Stimulated activated naive CD8-positive, alpha-beta T cell treated with anti-CD3 and anti-CD28 coated beads, Interleukin-15, Interleukin-2, amounts not matched to agents 100 U/mL and 50 U/mL, for 24 hours (primary cell): ENCODE results near the gene COASY.
"Not testable (repeated sequence)": the region's sequence is repeated elsewhere in the genome, so short reads cannot be mapped to it uniquely, and the experiment has no call there.

Experiments
- ATAC-seq: fragments of 150-1000 bp; cut with Tn5 transposase; one replicate; pipeline ENCODE4 v1.10.0; 2021
- DNase-seq: peaks from one replicate; pipeline ENCODE4 v3.0.0; 2021

The COASY gene

DNA sequence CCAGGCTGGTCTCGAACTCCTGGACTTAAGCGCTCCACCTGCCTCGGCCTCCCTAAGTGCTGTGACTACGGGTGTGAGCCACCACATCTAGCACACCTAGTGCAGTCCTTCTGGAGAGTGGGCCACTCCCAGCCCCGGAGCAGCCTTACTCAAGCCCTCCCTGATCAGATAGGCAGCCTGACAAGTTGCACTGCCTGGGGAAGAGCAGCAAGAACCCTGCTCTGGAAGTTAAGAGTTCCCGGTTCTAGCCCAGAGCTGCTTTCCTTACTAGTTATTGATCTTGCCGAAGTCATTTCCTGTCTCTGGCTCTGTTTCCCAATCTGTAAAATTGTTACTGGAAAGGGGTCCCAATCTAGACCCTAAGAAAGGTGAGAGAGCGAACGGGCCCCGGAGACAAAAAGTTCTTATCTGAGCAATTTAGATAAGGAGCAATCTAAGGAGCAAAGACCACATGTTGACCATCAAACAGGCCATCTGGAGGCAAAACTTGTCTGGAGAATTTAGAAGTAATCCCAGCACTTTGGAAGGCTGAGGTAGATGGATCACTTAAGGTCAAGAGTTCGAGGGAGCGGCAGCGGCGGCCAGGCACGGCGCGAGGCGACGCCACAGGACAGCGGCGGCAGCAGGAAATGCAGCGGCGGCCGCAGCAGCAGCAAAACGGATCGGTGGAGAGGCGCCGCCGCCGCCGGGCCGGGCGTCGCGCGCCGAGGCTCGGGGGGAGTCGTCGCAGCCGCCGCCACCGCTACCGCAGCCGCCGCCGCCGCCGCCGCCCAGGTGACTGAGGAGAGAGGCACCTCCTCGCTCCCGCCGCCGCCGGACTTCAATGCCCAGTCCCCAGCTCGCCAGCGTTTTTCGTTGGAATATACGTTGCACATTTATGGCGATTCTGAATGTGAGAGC lies 30.2 kb upstream of the COASY start:
- ATAC-seq: no peak
- DNase-seq: peak; percentile 66

DNA sequence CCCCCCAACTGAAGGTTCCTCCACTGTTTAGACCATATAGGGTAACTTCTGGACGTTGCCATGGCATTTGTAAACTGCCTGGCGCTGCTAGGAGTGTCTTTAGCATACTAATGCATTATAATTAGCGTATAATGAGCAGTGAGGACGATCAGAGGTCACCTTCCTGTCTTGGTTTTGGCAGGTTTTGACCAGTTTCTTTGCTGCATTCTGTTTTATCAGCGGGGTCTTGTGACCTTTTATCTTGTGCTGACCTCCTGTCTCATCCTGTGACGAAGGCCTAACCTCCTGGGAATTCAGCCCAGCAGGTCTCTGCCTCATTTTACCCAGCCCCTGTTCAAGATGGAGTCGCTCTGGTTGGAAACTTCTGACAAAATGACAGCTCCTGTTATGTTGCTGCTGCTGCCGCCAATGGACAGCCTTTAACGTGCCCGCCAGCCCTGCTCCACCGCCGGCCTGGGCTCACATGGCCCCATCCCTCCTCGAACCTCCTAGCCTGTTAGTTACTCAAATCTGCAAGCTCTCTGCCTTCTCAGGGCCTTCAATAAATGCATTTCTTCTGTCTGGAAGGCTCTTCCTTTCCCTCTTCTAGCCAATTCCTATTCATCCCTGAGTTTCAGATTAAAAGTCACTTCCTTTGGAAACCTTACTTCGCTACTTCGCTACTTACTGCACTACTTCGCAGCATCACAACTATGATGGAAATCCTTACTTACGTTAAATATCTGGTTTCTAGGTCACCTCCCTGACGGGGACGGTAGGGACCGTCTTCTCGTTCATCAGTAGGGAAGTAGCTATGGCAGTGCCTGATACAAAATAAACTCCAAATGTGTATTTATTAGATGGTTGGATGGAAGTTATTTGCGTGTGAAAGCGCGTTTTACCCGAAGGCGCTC lies 26.5 kb upstream of the COASY start:
- ATAC-seq (peak; percentile 2), DNase-seq (no peak)

DNA sequence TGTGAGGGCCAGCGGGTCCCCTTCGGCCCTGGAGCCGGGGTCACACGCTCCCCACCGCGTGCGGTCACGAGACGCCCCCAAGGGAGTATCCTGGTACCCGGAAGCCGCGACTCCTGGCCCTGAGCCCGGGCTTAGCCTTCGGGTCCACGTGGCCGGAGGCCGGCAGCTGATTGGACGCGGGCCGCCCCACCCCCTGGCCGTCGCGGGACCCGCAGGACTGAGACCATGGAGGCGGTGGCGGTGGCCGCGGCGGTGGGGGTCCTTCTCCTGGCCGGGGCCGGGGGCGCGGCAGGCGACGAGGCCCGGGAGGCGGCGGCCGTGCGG lies 25.9 kb upstream of the COASY start, which contains the start of gene NAGLU:
TSS of gene NAGLU (plus strand) at position 194 of the 324 bp plus-strand sequence. CDS start at position 226, 32 bp downstream.
- DNase-seq (peak; percentile 94), ATAC-seq (peak; percentile 93)

DNA sequence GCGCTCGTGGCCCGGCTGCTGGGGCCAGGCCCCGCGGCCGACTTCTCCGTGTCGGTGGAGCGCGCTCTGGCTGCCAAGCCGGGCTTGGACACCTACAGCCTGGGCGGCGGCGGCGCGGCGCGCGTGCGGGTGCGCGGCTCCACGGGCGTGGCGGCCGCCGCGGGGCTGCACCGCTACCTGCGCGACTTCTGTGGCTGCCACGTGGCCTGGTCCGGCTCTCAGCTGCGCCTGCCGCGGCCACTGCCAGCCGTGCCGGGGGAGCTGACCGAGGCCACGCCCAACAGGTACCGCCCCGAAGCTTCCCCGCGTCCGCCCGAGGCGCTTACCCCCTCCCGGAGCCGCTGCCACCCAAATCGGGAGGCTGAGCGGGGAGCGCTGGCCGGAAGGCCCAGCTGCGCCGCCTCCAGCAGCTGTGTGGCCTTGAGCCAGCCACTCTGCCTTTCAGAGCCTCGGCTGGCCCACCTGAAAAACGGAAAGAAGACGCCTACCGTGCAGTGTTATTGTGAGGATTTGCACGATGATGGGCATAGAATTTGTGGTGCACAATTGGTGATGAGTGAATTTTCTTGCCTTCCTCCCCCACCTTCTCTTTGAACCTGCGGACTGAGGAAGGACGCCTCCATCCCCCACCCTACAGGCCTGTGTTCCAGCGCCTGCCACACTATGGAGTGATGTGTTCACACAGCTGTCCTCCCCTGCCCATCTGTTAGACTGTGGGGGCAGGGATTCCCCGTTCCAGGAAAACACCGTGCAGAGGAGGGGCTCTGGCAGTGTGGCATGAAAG lies 25.4 kb upstream of the COASY start:
- DNase-seq: peak; percentile 83

DNA sequence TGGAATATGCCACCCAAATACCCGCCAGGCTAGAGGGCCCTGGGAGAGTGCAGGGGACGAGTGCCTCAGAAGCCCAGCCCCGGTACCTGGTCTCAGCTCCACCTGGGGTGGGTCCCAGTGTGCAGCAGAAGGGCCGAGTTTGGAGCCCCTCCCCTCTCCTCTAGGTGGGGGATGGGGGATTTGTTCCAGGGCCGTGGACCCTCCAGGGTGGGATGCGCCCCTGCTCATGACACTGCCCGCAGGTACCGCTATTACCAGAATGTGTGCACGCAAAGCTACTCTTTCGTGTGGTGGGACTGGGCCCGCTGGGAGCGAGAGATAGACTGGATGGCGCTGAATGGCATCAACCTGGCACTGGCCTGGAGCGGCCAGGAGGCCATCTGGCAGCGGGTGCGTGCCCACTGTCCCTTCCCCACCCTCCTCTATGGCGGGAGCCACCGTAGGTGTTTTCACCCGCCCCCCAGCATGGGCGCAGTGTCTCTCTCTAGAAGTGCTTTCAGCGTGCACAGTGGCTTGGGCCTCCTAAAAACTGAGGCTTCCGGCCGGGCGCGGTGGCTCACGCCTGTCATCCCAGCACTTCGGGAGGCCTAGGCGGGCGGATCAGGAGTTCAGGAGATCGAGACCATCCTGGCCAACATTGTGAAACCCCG lies 24.7 kb upstream of the COASY start:
- no peak for DNase-seq
- no peak for ATAC-seq

More for the DNA sequence above, 25.4 kb upstream of the COASY start:
- ATAC-seq: peak; percentile 79

DNA sequence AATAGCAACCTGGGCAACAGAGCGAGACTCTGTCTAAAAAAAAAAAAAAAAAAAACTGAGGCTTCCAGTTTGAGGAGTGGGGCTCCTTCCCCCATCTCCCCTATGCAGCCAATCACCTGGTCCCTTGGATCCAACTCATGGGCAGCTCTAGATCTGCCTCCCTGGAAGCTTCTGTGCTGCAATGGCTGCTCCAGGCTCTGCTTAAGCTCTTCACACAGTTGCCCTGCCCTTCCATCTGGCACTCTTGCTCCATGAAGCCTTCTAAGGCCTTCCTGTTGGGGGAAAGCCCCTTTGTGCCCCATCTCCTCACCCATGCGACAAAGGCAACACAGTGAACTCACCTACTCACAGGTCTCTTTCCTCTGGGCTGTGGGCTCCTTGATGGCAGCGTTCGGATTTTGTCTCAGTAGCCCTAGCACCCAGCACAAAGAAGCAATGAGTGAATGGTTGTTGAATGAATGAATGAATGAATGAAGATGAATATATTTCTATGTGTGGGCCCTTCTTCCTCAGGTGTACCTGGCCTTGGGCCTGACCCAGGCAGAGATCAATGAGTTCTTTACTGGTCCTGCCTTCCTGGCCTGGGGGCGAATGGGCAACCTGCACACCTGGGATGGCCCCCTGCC lies 24.0 kb upstream of the COASY start:
- DNase-seq: no peak
- no peak for ATAC-seq

DNA sequence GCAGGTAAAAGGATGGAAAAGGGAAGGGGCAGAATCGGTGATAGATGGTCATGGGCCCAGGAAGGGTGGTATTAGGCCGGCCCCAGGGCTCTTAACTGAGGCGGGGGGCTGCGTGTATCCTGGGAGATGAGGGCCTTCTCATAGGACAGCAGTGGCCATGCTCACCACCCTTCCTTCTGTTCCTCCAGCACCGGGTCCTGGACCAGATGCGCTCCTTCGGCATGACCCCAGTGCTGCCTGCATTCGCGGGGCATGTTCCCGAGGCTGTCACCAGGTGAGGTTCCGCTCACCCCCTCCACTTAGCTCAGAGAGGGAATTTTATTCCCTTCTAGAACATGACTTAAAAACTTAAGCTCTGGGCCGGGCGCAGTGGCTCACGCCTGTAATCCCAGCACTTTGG lies 23.5 kb upstream of the COASY start:
- ATAC-seq: no peak
- DNase-seq: no peak

DNA sequence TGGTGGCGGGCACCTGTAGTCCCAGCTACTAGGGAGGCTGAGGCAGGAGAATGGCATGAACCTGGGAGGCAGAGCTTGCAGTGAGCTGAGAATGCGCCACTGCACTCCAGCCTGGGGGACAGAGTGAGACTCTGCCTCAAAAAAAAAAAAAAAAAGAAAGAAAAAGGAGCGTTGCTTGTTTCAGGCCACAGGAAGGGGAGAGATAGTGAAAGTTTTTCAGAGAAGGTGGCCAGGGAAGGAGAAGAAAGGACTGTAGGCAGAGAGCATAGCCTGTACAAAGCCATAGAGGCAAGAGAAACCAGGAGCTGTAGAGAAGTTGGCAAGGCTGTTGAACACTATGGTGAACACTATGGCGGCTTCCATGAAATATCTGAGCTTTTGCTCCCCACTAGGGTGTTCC lies 21.4 kb upstream of the COASY start:
- not testable (repeated sequence) for ATAC-seq, DNase-seq

DNA sequence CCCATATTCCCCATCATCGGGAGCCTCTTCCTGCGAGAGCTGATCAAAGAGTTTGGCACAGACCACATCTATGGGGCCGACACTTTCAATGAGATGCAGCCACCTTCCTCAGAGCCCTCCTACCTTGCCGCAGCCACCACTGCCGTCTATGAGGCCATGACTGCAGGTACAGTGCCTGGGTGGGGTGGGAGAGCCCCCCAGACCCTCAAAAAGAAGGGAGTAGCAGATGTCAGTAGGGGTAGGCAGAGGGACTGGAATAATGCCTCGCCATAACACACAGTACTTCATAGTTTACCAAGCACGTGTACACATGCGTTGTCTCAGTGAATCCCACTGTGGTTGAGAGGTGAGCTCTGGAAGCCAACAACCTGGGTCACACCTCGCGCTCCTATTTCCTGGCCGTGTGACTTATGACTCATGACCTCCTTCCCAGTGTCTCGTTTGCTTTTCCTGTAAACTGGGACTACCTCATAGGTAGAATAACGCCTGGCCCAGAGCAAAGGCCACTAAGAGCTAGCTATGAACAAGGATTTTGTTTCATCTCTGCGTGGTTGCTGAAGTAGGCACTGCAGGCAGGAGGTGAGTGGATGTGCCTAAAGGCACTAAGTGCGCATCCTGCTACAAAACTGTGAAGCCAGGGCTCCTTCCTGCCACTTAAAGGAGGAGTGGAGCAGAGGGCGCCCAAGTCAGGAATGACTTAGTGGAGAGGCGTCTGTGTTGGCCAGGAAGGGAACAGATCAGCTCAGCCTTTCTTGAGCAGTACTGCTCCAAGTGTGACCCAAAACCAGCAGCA lies 20.7 kb upstream of the COASY start:
- DNase-seq (no peak), ATAC-seq (no peak)

DNA sequence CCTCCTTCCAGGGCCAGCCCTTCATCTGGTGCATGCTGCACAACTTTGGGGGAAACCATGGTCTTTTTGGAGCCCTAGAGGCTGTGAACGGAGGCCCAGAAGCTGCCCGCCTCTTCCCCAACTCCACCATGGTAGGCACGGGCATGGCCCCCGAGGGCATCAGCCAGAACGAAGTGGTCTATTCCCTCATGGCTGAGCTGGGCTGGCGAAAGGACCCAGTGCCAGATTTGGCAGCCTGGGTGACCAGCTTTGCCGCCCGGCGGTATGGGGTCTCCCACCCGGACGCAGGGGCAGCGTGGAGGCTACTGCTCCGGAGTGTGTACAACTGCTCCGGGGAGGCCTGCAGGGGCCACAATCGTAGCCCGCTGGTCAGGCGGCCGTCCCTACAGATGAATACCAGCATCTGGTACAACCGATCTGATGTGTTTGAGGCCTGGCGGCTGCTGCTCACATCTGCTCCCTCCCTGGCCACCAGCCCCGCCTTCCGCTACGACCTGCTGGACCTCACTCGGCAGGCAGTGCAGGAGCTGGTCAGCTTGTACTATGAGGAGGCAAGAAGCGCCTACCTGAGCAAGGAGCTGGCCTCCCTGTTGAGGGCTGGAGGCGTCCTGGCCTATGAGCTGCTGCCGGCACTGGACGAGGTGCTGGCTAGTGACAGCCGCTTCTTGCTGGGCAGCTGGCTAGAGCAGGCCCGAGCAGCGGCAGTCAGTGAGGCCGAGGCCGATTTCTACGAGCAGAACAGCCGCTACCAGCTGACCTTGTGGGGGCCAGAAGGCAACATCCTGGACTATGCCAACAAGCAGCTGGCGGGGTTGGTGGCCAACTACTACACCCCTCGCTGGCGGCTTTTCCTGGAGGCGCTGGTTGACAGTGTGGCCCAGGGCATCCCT lies 18.5 kb upstream of the COASY start:
- no peak for ATAC-seq

DNA sequence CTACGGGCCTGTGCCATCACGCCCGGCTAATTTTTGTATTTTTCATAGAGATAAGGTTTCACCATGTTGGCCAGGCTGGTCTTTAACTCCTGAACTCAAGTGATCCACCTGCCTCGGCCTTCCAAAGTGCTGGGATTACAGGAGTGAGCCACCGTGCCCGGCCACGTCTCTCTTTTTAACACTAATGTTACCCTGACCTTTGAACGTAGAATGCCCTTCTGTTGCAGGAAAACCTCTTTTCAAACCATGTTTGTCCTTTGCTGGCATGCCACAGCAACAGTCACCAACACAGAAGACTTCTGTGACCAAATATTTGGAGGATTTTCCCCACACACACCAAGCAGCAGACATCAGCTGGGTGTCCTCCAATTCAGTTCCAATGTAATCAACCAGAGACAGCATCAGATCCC lies 17.1 kb upstream of the COASY start:
- DNase-seq (no peak), ATAC-seq (no peak)

More for the DNA sequence above, 18.5 kb upstream of the COASY start:
- no peak for DNase-seq

DNA sequence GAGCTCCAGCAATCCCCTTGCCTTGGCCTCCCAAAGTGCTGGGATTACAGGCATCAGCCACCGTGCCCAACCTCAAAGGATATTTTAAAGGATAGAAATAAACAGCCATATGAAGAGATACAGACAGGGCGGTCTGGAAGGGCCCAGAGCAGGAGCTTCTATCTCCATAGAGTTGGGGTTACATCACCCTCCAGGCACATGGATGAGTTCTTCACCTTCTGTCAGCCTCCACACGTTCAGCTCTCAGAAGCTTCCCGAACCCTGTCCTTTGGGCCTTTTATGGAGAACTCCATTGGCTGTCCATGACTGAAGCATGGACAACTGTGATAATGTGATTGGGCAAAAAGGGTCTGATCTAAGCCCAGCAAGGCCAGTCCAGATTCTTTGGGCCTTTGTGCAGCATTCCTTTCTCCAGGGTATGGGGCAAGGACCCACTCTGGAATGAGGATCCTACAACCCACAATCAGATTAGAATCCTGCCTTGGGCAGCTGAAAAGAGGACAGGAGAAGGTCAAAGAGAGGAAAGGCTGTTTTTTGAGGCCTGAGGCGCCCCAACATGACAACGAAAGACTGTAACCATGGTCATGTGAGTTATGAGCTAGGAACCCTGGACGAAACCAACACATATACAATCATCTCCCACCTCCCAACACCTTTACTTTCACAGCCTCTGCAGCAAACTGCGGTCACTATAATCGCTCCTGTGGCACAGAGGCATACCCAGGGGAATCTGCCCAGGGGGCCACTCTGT lies 16.0 kb upstream of the COASY start:
- not testable (repeated sequence) for ATAC-seq, DNase-seq

DNA sequence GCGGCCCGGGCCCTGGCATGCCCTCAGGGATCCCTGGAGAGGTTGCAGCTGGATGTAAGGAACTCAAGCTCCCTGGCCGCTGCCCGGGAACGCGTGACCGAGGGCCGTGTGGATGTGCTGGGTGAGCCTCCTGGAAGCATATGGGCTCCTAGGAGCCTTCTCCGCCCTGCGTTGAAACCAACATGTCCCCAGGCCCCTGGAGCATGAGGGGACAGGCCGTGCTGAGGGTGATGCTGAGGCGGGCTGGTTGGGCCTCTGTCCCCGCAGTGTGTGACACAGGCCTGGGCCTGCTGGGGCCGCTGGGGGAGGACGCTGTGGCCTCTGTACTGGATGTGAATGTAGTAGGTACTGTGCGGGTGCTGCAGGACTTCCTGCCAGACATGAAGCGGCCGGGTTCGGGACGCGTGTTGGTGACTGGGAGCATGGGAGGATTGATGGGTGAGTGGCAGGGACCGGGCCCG lies 14.9 kb upstream of the COASY start:
- DNase-seq: no peak
- ATAC-seq: no peak

DNA sequence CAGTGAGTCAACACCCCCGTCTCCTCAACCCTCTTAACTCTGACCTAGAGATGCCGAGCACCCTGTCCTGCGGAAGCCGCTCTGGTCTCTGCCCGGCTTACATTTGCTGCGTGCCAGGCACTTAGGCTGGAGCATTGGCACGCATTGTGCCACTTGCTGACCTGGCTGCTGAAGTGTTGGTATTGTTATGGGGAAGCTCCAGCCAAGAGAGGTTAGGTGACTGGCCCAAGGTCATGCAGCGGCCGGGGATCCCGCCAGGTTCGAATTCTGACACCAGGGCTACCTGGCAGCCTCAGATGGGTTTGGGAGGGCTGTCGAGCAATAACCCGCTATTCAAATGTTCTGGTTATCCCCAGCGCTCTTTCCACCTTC lies 14.3 kb upstream of the COASY start:
- no peak for DNase-seq
- no peak for ATAC-seq

DNA sequence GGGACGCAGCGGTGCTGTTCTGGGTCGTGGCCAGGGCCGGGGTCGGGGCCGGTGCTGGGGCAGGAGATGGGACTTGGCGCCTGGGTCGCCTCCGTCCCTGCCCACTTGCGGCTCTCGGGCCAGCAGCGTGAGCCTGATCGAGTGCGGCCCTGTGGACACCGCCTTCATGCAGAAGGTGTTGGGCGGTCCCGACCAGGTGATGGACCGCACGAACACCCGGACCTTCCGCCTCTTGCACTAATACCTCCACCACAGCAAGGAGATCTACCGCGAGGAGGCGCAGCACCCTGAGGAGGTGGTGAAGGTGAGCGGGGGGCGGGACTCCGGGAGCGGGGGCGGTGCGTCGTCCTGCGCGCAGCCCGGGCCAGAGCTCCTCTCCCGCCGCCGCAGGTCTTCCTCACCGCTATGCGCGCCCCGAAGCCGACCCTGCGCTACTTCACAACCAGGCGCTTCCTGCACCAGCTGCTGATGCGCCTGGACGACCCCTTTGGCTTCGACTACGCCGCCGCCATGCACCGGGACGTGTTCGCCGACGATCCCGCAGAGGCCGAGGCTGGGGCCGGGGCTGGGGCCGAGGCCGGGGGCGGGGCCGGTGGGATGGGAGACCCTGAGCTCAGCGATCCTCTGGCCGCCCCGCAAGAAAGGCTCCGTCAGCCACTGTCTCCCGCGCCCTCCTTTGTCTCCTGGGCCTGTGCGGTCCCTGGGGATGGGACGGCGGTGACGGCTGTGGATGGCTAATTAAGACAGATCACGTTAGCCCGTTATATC lies 13.7 kb upstream of the COASY start:
- peak; percentile 74 for ATAC-seq

DNA sequence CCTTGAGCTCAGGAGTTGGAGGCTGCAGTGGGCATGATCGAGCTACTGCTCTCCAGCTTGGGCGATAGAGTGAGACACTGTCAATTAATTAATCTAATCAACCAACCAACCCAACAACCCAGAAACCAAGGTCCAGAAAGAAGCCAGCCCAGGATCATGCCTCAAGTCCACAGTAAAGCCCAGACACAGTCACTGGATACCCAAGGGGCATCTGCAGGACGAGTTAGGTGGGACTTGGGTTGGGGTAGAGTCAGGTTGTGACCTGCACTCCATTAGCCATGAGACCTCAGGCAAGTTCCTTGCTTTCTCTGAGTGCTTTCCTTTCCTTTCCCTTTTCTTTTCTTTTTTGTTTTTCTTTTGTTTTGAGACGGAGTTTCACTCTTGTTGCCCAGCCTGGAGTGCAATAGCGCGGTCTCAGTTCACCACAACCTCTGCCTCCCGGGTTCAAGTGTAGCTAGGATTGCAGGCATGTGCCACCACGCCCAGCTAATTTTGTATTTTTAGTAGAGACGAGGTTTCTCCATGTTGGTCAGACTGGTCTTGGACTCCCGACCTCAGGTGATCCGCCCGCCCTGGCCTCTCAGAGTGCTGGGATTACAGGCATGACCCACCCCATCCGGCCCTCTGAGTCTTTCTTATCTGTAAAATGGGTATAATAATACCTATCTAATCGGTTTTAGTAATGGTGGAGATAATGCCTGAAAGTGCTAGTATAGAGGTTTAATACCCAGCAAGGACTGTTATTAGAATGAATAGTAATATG lies 12.8 kb upstream of the COASY start:
- no peak for ATAC-seq
- DNase-seq: no peak

More for the DNA sequence above, 13.7 kb upstream of the COASY start:
- peak; percentile 87 for DNase-seq

DNA sequence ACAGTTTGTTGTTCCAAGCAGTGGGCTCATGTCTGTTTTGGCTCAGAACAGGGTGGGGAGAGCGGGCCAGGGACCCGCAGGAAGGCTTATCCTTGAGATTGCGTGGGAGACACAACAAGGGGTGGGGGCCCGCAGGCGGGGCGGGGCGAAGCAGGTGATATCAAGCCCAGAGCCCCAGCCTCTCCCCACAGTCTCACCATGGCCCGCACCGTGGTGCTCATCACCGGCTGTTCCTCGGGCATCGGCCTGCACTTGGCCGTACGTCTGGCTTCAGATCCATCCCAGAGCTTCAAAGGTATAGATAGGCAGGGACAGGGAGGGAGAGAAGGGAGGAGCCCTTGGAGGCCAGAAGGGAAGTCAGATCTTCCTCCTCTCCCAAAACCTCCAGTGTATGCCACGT lies 9.2 kb upstream of the COASY start, which contains the start of gene HSD17B1:
TSS of gene HSD17B1 (plus strand) at position 188 of the 400 bp plus-strand sequence. CDS start at position 199, 11 bp downstream.
- ATAC-seq: not testable (repeated sequence)

More for the DNA sequence above, 9.2 kb upstream of the COASY start, which contains the start of gene HSD17B1:
- DNase-seq: not testable (repeated sequence)
